Common myeloid progenitor, CD34-positive (primary cell): ENCODE results near the gene UBR4. TPM values are rescaled to one million over a fixed set of nuclear protein-coding genes. Genes with fewer than 3 reads are reported as not detected.
A peak's percentile ranks its signal among the peaks of the same experiment; 100 is the strongest.
"Not testable (repeated sequence)": the region's sequence is repeated elsewhere in the genome, so short reads cannot be mapped to it uniquely, and the experiment has no call there.

Source experiments
- CTCF ChIA-PET: fragments of 350-600 bp; sonication (Branson Sonifier 250); formaldehyde crosslinking; loops from one replicate; lab custom pipeline; 2021; ENCODE audit warnings: antibody characterized with exemption; lab: Charles Lee
- POLR2A ChIA-PET: fragments of 350-600 bp; sonication (Branson Sonifier 250); formaldehyde crosslinking; loops from one replicate; lab custom pipeline; 2021; ENCODE audit warnings: antibody characterized with exemption; lab: Charles Lee
- DNase-seq, 3 donors: peaks; one replicate each; pipeline versions ENCODE4 v3.0.0 to v3.0.0-alpha.2; 2013
- H3K27ac ChIP-seq, 2 experiments: 1 replicate in 1 of 2; 2 replicates in 1 of 2; pipeline ENCODE4 v1.7.0; 2013; ENCODE audit warnings: inconsistent platforms in 2 of 2, low read length in 2 of 2, mild to moderate bottlenecking in 2 of 2, low read depth in 1 of 2, moderate library complexity in 1 of 2; ENCODE audit not compliant: severe bottlenecking in 2 of 2, insufficient read depth in 1 of 2, poor library complexity in 1 of 2
- H3K27me3 ChIP-seq, 5 experiments: replicated peaks in 2 of 5; 1 replicate in 3 of 5; 2 replicates in 2 of 5; pipeline versions ENCODE4 v1.6.1 to v1.7.0; 2013; ENCODE audit warnings: low read length in 4 of 5, mild to moderate bottlenecking in 2 of 5, moderate library complexity in 2 of 5, inconsistent platforms in 1 of 5; ENCODE audit not compliant: insufficient read depth in 5 of 5, control insufficient read depth in 4 of 5
- H3K36me3 ChIP-seq, 4 experiments: 1 replicate in 2 of 4; 2 replicates in 2 of 4; pipeline versions ENCODE4 v1.6.1 to v1.7.0; 2013; ENCODE audit warnings: low read length in 3 of 4, control low read depth in 1 of 4, mild to moderate bottlenecking in 1 of 4; ENCODE audit not compliant: control insufficient read depth in 4 of 4, insufficient read depth in 4 of 4
- H3K4me1 ChIP-seq, 4 experiments: 1 replicate in 3 of 4; 2 replicates in 1 of 4; pipeline versions ENCODE4 v1.6.1 to v1.7.1; 2013; ENCODE audit warnings: low read length in 3 of 4, mild to moderate bottlenecking in 3 of 4, control low read depth in 1 of 4, inconsistent platforms in 1 of 4, moderate library complexity in 1 of 4; ENCODE audit not compliant: control insufficient read depth in 4 of 4, insufficient read depth in 4 of 4; ENCODE audit errors: control extremely low read depth in 1 of 4
- H3K4me3 ChIP-seq, 7 experiments: 1 replicate in 4 of 7; 2 replicates in 3 of 7; pipeline versions ENCODE4 v1.5.1 to v1.7.0; 2013; ENCODE audit warnings: mild to moderate bottlenecking in 7 of 7, low read length in 6 of 7, moderate library complexity in 6 of 7, inconsistent platforms in 2 of 7, low read depth in 2 of 7, control low read depth in 1 of 7; ENCODE audit not compliant: insufficient read depth in 4 of 7, control insufficient read depth in 1 of 7; ENCODE audit errors: extremely low read depth in 1 of 7
- H3K9me3 ChIP-seq, 5 experiments: 1 replicate in 4 of 5; 2 replicates in 1 of 5; pipeline versions ENCODE4 v1.6.1 to v1.7.1; 2013; ENCODE audit warnings: low read length in 4 of 5, mild to moderate bottlenecking in 2 of 5, inconsistent platforms in 1 of 5, low read depth in 1 of 5, moderate library complexity in 1 of 5; ENCODE audit not compliant: control insufficient read depth in 4 of 5, insufficient read depth in 2 of 5; ENCODE audit errors: control extremely low read depth in 1 of 5
- WGBS: methylation state at CpG from one replicate; pipeline ENCODE4 v1.1.5; 2013; ENCODE audit not compliant: insufficient coverage; 5-methylcytosine and 5-hydroxymethylcytosine counted together
- polyA plus RNA-seq: library from polyadenylated mRNA; unstranded; fragments of 120-200 nt; gene quantifications from one replicate; pipeline ENCODE4 v1.2.1, GENCODE V29; 2013

Gene UBR4
- polyA plus RNA-seq: 104 TPM

DNA sequence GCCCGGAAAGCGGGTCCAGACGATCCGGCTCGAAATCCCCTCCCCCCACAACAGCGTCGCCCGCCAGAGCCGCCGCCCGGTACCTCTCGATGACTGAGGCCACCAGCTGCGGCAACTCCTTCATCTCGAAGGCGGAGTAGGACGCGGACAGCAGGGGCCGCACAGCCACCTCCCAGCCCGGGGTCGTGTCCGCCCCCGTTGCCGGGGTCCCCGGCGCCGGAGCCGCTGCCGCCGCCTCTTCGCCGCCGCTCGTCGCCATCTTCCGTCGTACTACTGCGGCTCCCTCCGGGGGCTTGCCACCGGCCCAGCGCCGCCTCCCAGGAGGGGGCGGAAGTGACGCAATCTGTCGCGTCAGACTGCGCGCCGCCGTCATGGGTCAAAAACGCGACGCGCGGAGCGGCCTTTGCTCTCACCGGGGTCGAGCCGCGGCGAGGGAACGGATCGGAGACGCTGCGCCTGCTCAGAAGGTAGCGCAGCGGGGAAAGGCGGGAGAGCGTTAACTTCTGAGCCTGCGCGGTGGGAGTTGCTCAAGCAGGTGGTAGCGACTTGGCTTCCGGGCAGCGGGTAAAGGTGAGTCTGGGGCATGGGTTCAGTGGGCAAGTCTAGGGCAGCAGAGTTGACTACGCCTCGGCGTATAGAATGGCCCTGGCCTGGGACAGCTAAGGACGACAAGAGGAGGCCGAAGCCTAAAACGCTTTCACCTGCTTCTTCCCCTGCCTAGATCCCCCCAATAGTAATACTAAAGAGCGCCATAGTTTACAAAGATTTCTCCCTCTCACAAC is at the start of gene UBR4:
TSS of gene UBR4 (minus strand) at position 277 of the 782 bp plus-strand sequence. CDS start at position 259, 18 bp downstream.
- peaks cover 0 to 31% (median 8%) of the 10 kb centered on the region in 4 experiments for H3K36me3 ChIP-seq
- H3K4me1 ChIP-seq: peaks cover 24 to 63% (median 43%) of the 10 kb centered on the region in 4 experiments
- peak within 1 kb of the TSS; percentile 91 to 99 (median 96) for H3K4me3 ChIP-seq
- WGBS: 0% methylated on average over 69 of the region's 80 CpGs
- peak within 1 kb of the TSS; percentile 95 to 98 for H3K27ac ChIP-seq
- H3K9me3 ChIP-seq: no peaks in the 10 kb centered on the region
- no peaks in the 10 kb centered on the region for H3K27me3 ChIP-seq
- CTCF ChIA-PET: interaction anchor here (1.1 to 2.0 kb wide), 3 partner anchors 10 to 17 kb away, joined by 4 to 8 read pairs (median 5); no protein-coding TSS in a partner anchor
- peak; percentile 95 to 97 (median 97) for DNase-seq
- POLR2A ChIA-PET: interaction anchor here (0.5 to 3.4 kb wide), 8 partner anchors 10 to 1374 kb away, joined by 3 to 15 read pairs (median 4); partner anchors contain the start of genes EMC1 and MRTO4

- peaks cover 6 to 64% (median 53%) of the 10 kb centered on the region in 4 experiments for H3K36me3 ChIP-seq
- H3K27ac ChIP-seq: no peak overlapping the region
- CTCF ChIA-PET: interaction anchor here (2.1 kb wide), 1 partner anchor 10 kb away, joined by 5 read pairs; no protein-coding TSS in a partner anchor
- no peak for DNase-seq
- no peaks in the 10 kb centered on the region for H3K9me3 ChIP-seq
- no peak overlapping the region for H3K4me3 ChIP-seq
- 96% methylated on average over 9 of the region's 10 CpGs for WGBS
- POLR2A ChIA-PET: no interaction called here
- no peaks in the 10 kb centered on the region for H3K27me3 ChIP-seq
- peaks cover under 1 to 8% (median 7%) of the 10 kb centered on the region in 4 experiments for H3K4me1 ChIP-seq
These were observed 48.3 kb upstream of the UBR4 start for GRCh38 chr1:19258353-19258752.

GRCh38 chr1:19257178-19257914 is 47.3 kb upstream of the UBR4 start:
- WGBS: 84% methylated on average over 13 of the region's 15 CpGs
- no peak overlapping the region for H3K4me3 ChIP-seq
- H3K27me3 ChIP-seq: no peaks in the 10 kb centered on the region
- DNase-seq: no peak
- H3K27ac ChIP-seq: no peak overlapping the region
- ChIA-PET CTCF (interaction anchor here (1.0 to 2.1 kb wide), 3 partner anchors 9 to 88 kb away, joined by 3 to 5 read pairs (median 3); no protein-coding TSS in a partner anchor), POLR2A (no interaction called here)
- peaks cover 6 to 64% (median 53%) of the 10 kb centered on the region in 4 experiments for H3K36me3 ChIP-seq
- peaks cover 8 to 18% (median 14%) of the 10 kb centered on the region in 4 experiments for H3K4me1 ChIP-seq
- H3K9me3 ChIP-seq: no peaks in the 10 kb centered on the region

- H3K27me3 ChIP-seq, H3K9me3 ChIP-seq, H3K27ac ChIP-seq, POLR2A ChIA-PET, H3K4me3 ChIP-seq, DNase-seq: not testable (repeated sequence)
- 100% methylated on average over 5 of the region's 5 CpGs for WGBS
- peaks cover 6 to 64% (median 53%) of the 10 kb centered on the region in 4 experiments for H3K36me3 ChIP-seq
- peaks cover 11 to 25% (median 21%) of the 10 kb centered on the region in 4 experiments for H3K4me1 ChIP-seq
- CTCF ChIA-PET: interaction anchor here (1.0 to 1.2 kb wide), 2 partner anchors 38 to 87 kb away, joined by 3 read pairs; no protein-coding TSS in a partner anchor
These were observed 46.2 kb upstream of the UBR4 start for GRCh38 chr1:19256301-19256700.

DNA sequence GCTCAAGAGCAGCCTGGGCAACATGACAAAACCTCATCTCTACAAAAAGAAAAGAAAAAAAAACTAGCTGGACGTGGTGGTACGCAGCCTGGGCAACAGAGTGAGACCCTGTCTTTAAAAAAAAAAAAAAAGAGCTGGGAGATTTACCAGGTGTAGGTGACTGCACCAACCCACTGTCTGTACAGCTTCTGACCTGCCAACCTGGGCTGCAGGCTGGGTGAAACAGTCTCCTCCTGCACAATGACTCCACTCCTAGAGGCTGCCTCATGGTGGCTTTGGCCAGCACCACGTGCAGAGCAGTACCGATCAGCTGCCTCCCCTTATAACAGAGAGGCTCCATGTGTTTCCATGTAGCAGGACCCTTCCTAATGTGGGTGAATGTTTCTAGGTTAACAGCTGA is 45.2 kb upstream of the UBR4 start:
- Histone ChIP-seq H3K4me3 (no peak overlapping the region), H3K27ac (no peak overlapping the region), H3K9me3 (no peaks in the 10 kb centered on the region), H3K4me1 (peaks cover 18 to 34% (median 30%) of the 10 kb centered on the region in 4 experiments), H3K27me3 (no peaks in the 10 kb centered on the region), H3K36me3 (peaks cover 6 to 57% (median 46%) of the 10 kb centered on the region in 4 experiments)
- POLR2A ChIA-PET: no interaction called here
- 100% methylated on average over 1 of the region's 4 CpGs for WGBS
- DNase-seq: no peak
- CTCF ChIA-PET: interaction anchor here (1.1 to 1.6 kb wide), 3 partner anchors 11 to 407 kb away, joined by 3 to 4 read pairs (median 3); no protein-coding TSS in a partner anchor

GRCh38 chr1:19254416-19254815 is 44.4 kb upstream of the UBR4 start:
- ChIA-PET CTCF (interaction anchor here (1.1 to 1.6 kb wide), 3 partner anchors 10 to 408 kb away, joined by 3 to 4 read pairs (median 3); no protein-coding TSS in a partner anchor), POLR2A (no interaction called here)
- peaks cover 18 to 37% (median 33%) of the 10 kb centered on the region in 4 experiments for H3K4me1 ChIP-seq
- H3K27ac ChIP-seq: no peak overlapping the region
- H3K9me3 ChIP-seq: no peaks in the 10 kb centered on the region
- H3K4me3 ChIP-seq: no peak overlapping the region
- DNase-seq: no peak
- H3K27me3 ChIP-seq: no peaks in the 10 kb centered on the region
- H3K36me3 ChIP-seq: peaks cover 3 to 48% (median 37%) of the 10 kb centered on the region in 4 experiments
